Measurements from ENCODE around the gene RAI1.
"Not testable (repeated sequence)": the region's sequence is repeated elsewhere in the genome, so short reads cannot be mapped to it uniquely, and the experiment has no call there.

RAI1 gene

DNA sequence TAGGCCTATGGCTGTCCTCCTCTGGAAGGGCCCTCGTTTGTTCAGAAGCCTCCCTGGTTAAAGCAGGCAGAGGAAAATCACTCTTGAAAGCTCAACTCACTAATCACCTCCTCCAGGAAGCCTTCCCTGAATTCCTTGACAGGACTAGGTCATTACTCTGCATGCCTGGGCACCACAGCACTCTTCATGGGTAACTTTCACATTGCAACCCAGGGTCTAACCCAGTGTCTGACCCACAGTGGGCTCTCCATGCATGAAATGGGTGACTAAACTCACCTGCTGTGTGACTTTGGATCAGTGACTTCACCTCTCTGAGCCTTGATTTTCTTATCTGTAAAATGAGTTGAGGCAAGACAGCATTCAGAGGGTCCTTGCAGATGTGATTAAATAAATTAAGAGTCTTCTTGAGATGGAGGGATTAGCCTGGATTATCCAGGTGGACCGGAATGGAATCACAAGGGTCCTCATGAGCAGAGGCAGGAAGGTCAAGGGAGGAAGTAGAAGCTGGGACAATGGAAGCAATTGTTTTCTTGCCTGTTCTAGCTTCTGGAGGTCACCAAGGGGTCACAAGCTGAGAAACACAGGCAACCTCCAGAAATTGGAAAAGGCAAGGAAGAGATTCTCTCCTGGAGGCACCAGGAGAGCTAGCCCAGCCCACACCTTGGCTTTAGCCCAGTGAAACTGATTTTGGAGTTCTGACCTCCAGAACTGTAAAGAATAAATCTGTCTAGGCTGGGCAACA is 3.8 kb upstream of the RAI1 start:
- no peak for TF ChIP-seq CREB5 (CRISPR knock-in tag; IDR thresholded peaks at IDR 0.05; ENCODE audit: low read depth)
- TF ChIP-seq BACH2 (CRISPR knock-in tag; IDR thresholded peaks at IDR 0.05; ENCODE audit: borderline replicate concordance), result no peak
- TF ChIP-seq, protein P1, sequence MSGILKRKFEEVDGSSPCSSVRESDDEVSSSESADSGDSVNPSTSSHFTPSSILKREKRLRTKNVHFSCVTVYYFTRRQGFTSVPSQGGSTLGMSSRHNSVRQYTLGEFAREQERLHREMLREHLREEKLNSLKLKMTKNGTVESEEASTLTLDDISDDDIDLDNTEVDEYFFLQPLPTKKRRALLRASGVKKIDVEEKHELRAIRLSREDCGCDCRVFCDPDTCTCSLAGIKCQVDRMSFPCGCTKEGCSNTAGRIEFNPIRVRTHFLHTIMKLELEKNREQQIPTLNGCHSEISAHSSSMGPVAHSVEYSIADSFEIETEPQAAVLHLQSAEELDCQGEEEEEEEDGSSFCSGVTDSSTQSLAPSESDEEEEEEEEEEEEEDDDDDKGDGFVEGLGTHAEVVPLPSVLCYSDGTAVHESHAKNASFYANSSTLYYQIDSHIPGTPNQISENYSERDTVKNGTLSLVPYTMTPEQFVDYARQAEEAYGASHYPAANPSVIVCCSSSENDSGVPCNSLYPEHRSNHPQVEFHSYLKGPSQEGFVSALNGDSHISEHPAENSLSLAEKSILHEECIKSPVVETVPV (CRISPR knock-in tag; IDR thresholded peaks at IDR 0.05), result no peak
- no peak for TF ChIP-seq PATZ1 (CRISPR knock-in tag; IDR thresholded peaks at IDR 0.05; ENCODE audit: borderline replicate concordance)
- no peak for TF ChIP-seq ZNF70 (CRISPR knock-in tag; IDR thresholded peaks at IDR 0.05)
- TF ChIP-seq TOX (CRISPR knock-in tag; IDR thresholded peaks at IDR 0.05; ENCODE audit: borderline replicate concordance), result no peak
- no peak for TF ChIP-seq ISL1 (CRISPR knock-in tag; IDR thresholded peaks at IDR 0.05)
- TF ChIP-seq, protein P2, sequence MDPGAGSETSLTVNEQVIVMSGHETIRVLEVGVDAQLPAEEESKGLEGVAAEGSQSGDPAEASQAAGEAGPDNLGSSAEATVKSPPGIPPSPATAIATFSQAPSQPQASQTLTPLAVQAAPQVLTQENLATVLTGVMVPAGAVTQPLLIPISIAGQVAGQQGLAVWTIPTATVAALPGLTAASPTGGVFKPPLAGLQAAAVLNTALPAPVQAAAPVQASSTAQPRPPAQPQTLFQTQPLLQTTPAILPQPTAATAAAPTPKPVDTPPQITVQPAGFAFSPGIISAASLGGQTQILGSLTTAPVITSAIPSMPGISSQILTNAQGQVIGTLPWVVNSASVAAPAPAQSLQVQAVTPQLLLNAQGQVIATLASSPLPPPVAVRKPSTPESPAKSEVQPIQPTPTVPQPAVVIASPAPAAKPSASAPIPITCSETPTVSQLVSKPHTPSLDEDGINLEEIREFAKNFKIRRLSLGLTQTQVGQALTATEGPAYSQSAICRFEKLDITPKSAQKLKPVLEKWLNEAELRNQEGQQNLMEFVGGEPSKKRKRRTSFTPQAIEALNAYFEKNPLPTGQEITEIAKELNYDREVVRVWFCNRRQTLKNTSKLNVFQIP (CRISPR knock-in tag; IDR thresholded peaks at IDR 0.05; ENCODE audit: borderline replicate concordance, low read depth), result no peak
- no peak for TF ChIP-seq RARB (CRISPR knock-in tag; IDR thresholded peaks at IDR 0.05)
- TF ChIP-seq, protein P3, sequence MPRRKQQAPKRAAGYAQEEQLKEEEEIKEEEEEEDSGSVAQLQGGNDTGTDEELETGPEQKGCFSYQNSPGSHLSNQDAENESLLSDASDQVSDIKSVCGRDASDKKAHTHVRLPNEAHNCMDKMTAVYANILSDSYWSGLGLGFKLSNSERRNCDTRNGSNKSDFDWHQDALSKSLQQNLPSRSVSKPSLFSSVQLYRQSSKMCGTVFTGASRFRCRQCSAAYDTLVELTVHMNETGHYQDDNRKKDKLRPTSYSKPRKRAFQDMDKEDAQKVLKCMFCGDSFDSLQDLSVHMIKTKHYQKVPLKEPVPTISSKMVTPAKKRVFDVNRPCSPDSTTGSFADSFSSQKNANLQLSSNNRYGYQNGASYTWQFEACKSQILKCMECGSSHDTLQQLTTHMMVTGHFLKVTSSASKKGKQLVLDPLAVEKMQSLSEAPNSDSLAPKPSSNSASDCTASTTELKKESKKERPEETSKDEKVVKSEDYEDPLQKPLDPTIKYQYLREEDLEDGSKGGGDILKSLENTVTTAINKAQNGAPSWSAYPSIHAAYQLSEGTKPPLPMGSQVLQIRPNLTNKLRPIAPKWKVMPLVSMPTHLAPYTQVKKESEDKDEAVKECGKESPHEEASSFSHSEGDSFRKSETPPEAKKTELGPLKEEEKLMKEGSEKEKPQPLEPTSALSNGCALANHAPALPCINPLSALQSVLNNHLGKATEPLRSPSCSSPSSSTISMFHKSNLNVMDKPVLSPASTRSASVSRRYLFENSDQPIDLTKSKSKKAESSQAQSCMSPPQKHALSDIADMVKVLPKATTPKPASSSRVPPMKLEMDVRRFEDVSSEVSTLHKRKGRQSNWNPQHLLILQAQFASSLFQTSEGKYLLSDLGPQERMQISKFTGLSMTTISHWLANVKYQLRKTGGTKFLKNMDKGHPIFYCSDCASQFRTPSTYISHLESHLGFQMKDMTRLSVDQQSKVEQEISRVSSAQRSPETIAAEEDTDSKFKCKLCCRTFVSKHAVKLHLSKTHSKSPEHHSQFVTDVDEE (CRISPR knock-in tag; IDR thresholded peaks at IDR 0.05), result no peak
- ATAC-seq, result no peak

DNA sequence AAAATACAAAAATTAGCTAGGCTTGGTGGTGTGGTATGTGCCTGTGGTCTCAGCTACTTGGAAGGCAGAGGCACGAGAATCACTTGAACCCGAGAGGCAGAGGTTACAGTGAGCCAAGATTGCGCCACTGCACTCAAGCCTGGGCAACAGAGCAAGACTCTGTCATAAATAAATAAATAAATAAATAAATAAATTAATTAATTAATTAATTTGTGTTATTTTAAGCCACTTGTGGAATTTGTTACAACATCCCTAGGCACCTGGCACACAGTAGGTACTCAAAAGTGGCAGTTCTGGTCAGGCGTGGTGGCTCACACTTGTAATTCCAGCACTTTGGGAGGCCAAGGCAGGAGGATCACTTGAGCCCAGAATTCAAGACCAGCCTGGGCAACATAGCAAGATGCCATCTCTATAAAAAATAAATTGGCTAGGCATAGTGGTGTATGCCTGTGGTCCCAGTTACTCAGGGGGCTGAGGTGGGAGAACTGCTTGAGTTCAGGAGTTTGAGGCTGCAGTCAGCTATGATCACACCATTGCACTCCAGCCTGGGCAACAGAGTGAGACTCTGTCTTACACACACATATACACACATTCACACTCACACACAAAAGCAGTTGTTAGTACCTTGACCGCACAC is 3.1 kb upstream of the RAI1 start:
- not testable (repeated sequence) for ATAC-seq

- TF ChIP-seq CSDC2 (CRISPR knock-in tag; IDR thresholded peaks at IDR 0.05), result no peak
- TF ChIP-seq GLIS3 (CRISPR knock-in tag; IDR thresholded peaks at IDR 0.05), result no peak
- no peak for TF ChIP-seq ZNF565 (CRISPR knock-in tag; conservative IDR thresholded peaks at IDR 0.05; ENCODE audit: low read depth)
- no peak for TF ChIP-seq ZNF8 (CRISPR knock-in tag; IDR thresholded peaks at IDR 0.05)
- no peak for TF ChIP-seq ISL1 (CRISPR knock-in tag; IDR thresholded peaks at IDR 0.05)
- TF ChIP-seq TOX (CRISPR knock-in tag; IDR thresholded peaks at IDR 0.05; ENCODE audit: borderline replicate concordance), result no peak
- TF ChIP-seq ESRRG (CRISPR knock-in tag; IDR thresholded peaks at IDR 0.05), result no peak
- TF ChIP-seq PPARA (CRISPR knock-in tag; IDR thresholded peaks at IDR 0.05; ENCODE audit: borderline replicate concordance), result no peak
- TF ChIP-seq SNAI2 (CRISPR knock-in tag; IDR thresholded peaks at IDR 0.05), result no peak
- no peak for TF ChIP-seq TCF4 (CRISPR knock-in tag; IDR thresholded peaks at IDR 0.05; ENCODE audit: borderline replicate concordance)
- TF ChIP-seq OSR1 (CRISPR knock-in tag; IDR thresholded peaks at IDR 0.05), result no peak
- TF ChIP-seq RARB (CRISPR knock-in tag; IDR thresholded peaks at IDR 0.05), result no peak
- TF ChIP-seq, protein P1 (CRISPR knock-in tag; IDR thresholded peaks at IDR 0.05), result no peak
- no peak for TF ChIP-seq PATZ1 (CRISPR knock-in tag; IDR thresholded peaks at IDR 0.05; ENCODE audit: borderline replicate concordance)
- TF ChIP-seq ZNF70 (CRISPR knock-in tag; IDR thresholded peaks at IDR 0.05), result no peak
- TF ChIP-seq, protein P2 (CRISPR knock-in tag; IDR thresholded peaks at IDR 0.05; ENCODE audit: borderline replicate concordance, low read depth), result no peak
- ATAC-seq, result no peak
Measured at GRCh38 chr17:17679243-17679642, 2.0 kb upstream of the RAI1 start.

Data from SK-N-SH treated with all-trans-retinoic acid at 6 μM for 48 hours (cell line).